GM12891 (cell line): Measurements from ENCODE around the gene PRR35.

Source experiments
- PAX5 ChIP-seq: IDR thresholded peaks from 2 replicates; pipeline ENCODE4 v1.6.1; 2011; ENCODE audit warnings: low read length, moderate library complexity, mild to moderate bottlenecking; ENCODE audit not compliant: insufficient read depth, severe bottlenecking
- POLR2A ChIP-seq: IDR thresholded peaks from 2 replicates; pipeline ENCODE4 v1.6.1; 2011; ENCODE audit warnings: low read depth, low read length, control low read depth
- POLR2AphosphoS5 ChIP-seq: IDR thresholded peaks from 2 replicates; pipeline ENCODE4 v1.6.1; 2011; ENCODE audit warnings: low read depth, low read length, control low read depth
- POU2F2 ChIP-seq: IDR thresholded peaks from 2 replicates; pipeline ENCODE4 v1.6.1; 2011; ENCODE audit warnings: low read depth, mild to moderate bottlenecking, control low read depth, low read length, moderate library complexity
- SPI1 ChIP-seq: IDR thresholded peaks from 2 replicates; pipeline ENCODE4 v1.6.1; 2011; ENCODE audit warnings: low read depth, low read length, control low read depth
- TAF1 ChIP-seq: IDR thresholded peaks from 2 replicates; pipeline ENCODE4 v1.6.1; 2011; ENCODE audit warnings: low read depth, low read length, control low read depth

GRCh38 chr16:576197-576822 lies 16.1 kb downstream of the PRR35 start:
- TF ChIP-seq POLR2AphosphoS5 (no peak), TAF1 (no peak), POLR2A (no peak), SPI1 (no peak), PAX5 (no peak), POU2F2 (no peak)
